Mucosa of rectum (tissue), 2 donors: ENCODE results near the gene YBX3.

Experiments used
- H3K27ac ChIP-seq, 2 donors: one replicate each; pipeline ENCODE4 v1.7.0; 2013; ENCODE audit warnings: inconsistent platforms in 2 of 2, low read depth in 2 of 2, low read length in 2 of 2
- H3K27me3 ChIP-seq, 2 donors: one replicate each; pipeline ENCODE4 v1.7.0; 2013; ENCODE audit warnings: low read length in 2 of 2; ENCODE audit not compliant: control insufficient read depth in 2 of 2, insufficient read depth in 2 of 2
- H3K36me3 ChIP-seq, 2 donors: one replicate each; pipeline ENCODE4 v1.7.0; 2013; ENCODE audit warnings: low read length in 2 of 2; ENCODE audit not compliant: control insufficient read depth in 2 of 2, insufficient read depth in 2 of 2
- H3K4me1 ChIP-seq, 2 donors: one replicate each; pipeline ENCODE4 v1.7.0; 2013; ENCODE audit warnings: low read length in 2 of 2, mild to moderate bottlenecking in 1 of 2; ENCODE audit not compliant: control insufficient read depth in 2 of 2, insufficient read depth in 2 of 2
- H3K4me3 ChIP-seq, 2 donors: one replicate each; pipeline ENCODE4 v1.7.0; 2013; ENCODE audit warnings: low read length in 2 of 2
- H3K9ac ChIP-seq, 2 donors: one replicate each; pipeline ENCODE4 v1.7.0; 2013; ENCODE audit warnings: low read length in 2 of 2, low read depth in 1 of 2, mild to moderate bottlenecking in 1 of 2
- H3K9me3 ChIP-seq, 2 donors: one replicate each; pipeline ENCODE4 v1.7.0; 2013; ENCODE audit warnings: low read length in 2 of 2; ENCODE audit not compliant: control insufficient read depth in 2 of 2
- donor health status: healthy.
- donor health status: Normal muscosa, but diverticular disease.

YBX3 gene

GRCh38 chr12:10740182-10740581 lies 17.1 kb upstream of the YBX3 start:
- Histone ChIP-seq H3K36me3 (no peaks in the 10 kb centered on the region), H3K4me3 (no peak overlapping the region), H3K27ac (no peak overlapping the region), H3K27me3 (peaks cover 0 to 2% of the 10 kb centered on the region in 2 donors), H3K4me1 (no peaks in the 10 kb centered on the region), H3K9me3 (no peaks in the 10 kb centered on the region), H3K9ac (no peak overlapping the region)

- Histone ChIP-seq H3K36me3 (no peaks in the 10 kb centered on the region), H3K27ac (no peak overlapping the region), H3K4me1 (no peaks in the 10 kb centered on the region), H3K9me3 (no peaks in the 10 kb centered on the region), H3K4me3 (no peak overlapping the region), H3K9ac (no peak overlapping the region), H3K27me3 (peaks cover 0 to 2% of the 10 kb centered on the region in 2 donors)
Measured at GRCh38 chr12:10739157-10740118, 16.3 kb upstream of the YBX3 start.

- Histone ChIP-seq H3K4me1 (no peaks in the 10 kb centered on the region), H3K27ac (no peak overlapping the region), H3K27me3 (peaks cover 0 to 2% of the 10 kb centered on the region in 2 donors), H3K36me3 (no peaks in the 10 kb centered on the region), H3K4me3 (no peak overlapping the region), H3K9me3 (no peaks in the 10 kb centered on the region), H3K9ac (no peak overlapping the region)
Measured at GRCh38 chr12:10737249-10737648, 14.1 kb upstream of the YBX3 start.

- H3K9me3 ChIP-seq, result no peaks in the 10 kb centered on the region
- H3K4me3 ChIP-seq, result no peak overlapping the region
- H3K36me3 ChIP-seq, result no peaks in the 10 kb centered on the region
Measured at GRCh38 chr12:10736463-10736862, 13.3 kb upstream of the YBX3 start.

GRCh38 chr12:10735428-10735827 lies 12.3 kb upstream of the YBX3 start:
- H3K9me3 ChIP-seq, result no peaks in the 10 kb centered on the region
- no peaks in the 10 kb centered on the region for H3K36me3 ChIP-seq
- no peaks in the 10 kb centered on the region for H3K4me1 ChIP-seq
- no peak overlapping the region for H3K27ac ChIP-seq
- H3K27me3 ChIP-seq, result peaks cover 0 to 2% of the 10 kb centered on the region in 2 donors
- no peak overlapping the region for H3K9ac ChIP-seq
- H3K4me3 ChIP-seq, result no peak overlapping the region

More at GRCh38 chr12:10736463-10736862, 13.3 kb upstream of the YBX3 start:
- Histone ChIP-seq H3K27ac (no peak overlapping the region), H3K27me3 (peaks cover 0 to 2% of the 10 kb centered on the region in 2 donors), H3K4me1 (no peaks in the 10 kb centered on the region), H3K9ac (no peak overlapping the region)

GRCh38 chr12:10732549-10732948 lies 9.4 kb upstream of the YBX3 start:
- no peaks in the 10 kb centered on the region for H3K36me3 ChIP-seq
- H3K4me1 ChIP-seq, result no peaks in the 10 kb centered on the region
- H3K27ac ChIP-seq, result no peak overlapping the region

GRCh38 chr12:10732066-10732465 lies 8.9 kb upstream of the YBX3 start:
- Histone ChIP-seq H3K27ac (no peak overlapping the region), H3K9ac (no peak overlapping the region), H3K27me3 (no peaks in the 10 kb centered on the region), H3K4me3 (no peak overlapping the region), H3K36me3 (no peaks in the 10 kb centered on the region), H3K4me1 (no peaks in the 10 kb centered on the region), H3K9me3 (no peaks in the 10 kb centered on the region)

More at GRCh38 chr12:10732549-10732948, 9.4 kb upstream of the YBX3 start:
- no peak overlapping the region for H3K9ac ChIP-seq
- no peak overlapping the region for H3K4me3 ChIP-seq
- H3K9me3 ChIP-seq, result no peaks in the 10 kb centered on the region
- no peaks in the 10 kb centered on the region for H3K27me3 ChIP-seq

- Histone ChIP-seq H3K27me3 (no peaks in the 10 kb centered on the region), H3K4me1 (no peaks in the 10 kb centered on the region), H3K36me3 (no peaks in the 10 kb centered on the region), H3K4me3 (no peak overlapping the region), H3K9me3 (no peaks in the 10 kb centered on the region), H3K9ac (no peak overlapping the region), H3K27ac (no peak overlapping the region)
Measured at GRCh38 chr12:10730559-10730958, 7.4 kb upstream of the YBX3 start.

- no peak overlapping the region for H3K9ac ChIP-seq
- no peak overlapping the region for H3K27ac ChIP-seq
- no peaks in the 10 kb centered on the region for H3K9me3 ChIP-seq
- no peaks in the 10 kb centered on the region for H3K27me3 ChIP-seq
- no peak overlapping the region for H3K4me3 ChIP-seq
- no peaks in the 10 kb centered on the region for H3K36me3 ChIP-seq
- H3K4me1 ChIP-seq, result peaks cover 0 to 7% of the 10 kb centered on the region in 2 donors
Measured at GRCh38 chr12:10728091-10728490, 5.0 kb upstream of the YBX3 start.

- H3K36me3 ChIP-seq, result no peaks in the 10 kb centered on the region
Measured at GRCh38 chr12:10726945-10727344, 3.8 kb upstream of the YBX3 start.

More at GRCh38 chr12:10726945-10727344, 3.8 kb upstream of the YBX3 start:
- Histone ChIP-seq H3K27ac (no peak overlapping the region), H3K4me1 (peaks cover 0 to 11% of the 10 kb centered on the region in 2 donors), H3K4me3 (no peak overlapping the region), H3K9me3 (no peaks in the 10 kb centered on the region), H3K27me3 (no peaks in the 10 kb centered on the region), H3K9ac (no peak overlapping the region)
